Cardiac septum (tissue), 1 donor: ENCODE measurements around the gene DIP2A. TPM values are rescaled to one million over a fixed set of nuclear protein-coding genes. Genes with fewer than 3 reads are reported as not detected.

Source experiments
- DNase-seq: peaks from one replicate; pipeline ENCODE4 v3.0.0-alpha.2; 2020; ENCODE audit warnings: low spot score
- intact Hi-C: fragments of 100-400 bp; cut with DNase I; formaldehyde crosslinking; loops from one replicate; pipeline ENCODE4 v1.14.0; 2022
- total RNA-seq: library from RNA; stranded (reverse); fragmentation: NEBNext Ultra II Directional; extraction: Animal tissue kit (Norgen Biotek cat#: 25700); gene quantifications from one replicate; pipeline ENCODE4 v1.2.1, GENCODE V29; 2021
- donor health status: DM: no; HTN: no; CAD: no.

The DIP2A gene
- total RNA-seq, 1 donor from 2014 or later, result 38.9 TPM

DNA sequence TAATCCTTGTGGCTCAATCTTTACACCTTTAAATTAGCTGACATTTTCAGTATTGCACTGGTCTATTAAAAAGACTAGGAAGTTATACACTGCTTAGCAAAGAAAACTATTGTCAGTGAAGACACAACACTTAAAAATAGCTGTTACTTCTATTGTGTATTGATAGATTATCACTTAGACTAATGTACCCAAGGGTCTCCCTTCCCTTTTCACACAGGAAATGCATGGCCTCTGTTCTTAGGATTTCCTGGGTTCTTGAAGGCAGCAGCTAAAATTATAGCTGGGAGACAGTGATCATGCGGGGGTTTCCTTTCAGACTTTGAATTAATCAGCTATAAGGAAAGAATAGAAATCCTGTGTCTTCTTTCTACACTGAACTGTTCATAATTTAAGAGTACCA, 12.8 kb downstream of the DIP2A start:
- intact Hi-C loops, result no loop called here
- DNase-seq, result no peak

GRCh38 chr21:46472246-46472645, 13.6 kb downstream of the DIP2A start:
- DNase-seq, result peak; percentile 77
- intact Hi-C loops, result no loop called here

GRCh38 chr21:46474382-46474781, 15.7 kb downstream of the DIP2A start:
- no peak for DNase-seq
- intact Hi-C loops, result no loop called here

GRCh38 chr21:46475296-46475695, 16.6 kb downstream of the DIP2A start:
- intact Hi-C loops, result no loop called here
- DNase-seq, result no peak

DNA sequence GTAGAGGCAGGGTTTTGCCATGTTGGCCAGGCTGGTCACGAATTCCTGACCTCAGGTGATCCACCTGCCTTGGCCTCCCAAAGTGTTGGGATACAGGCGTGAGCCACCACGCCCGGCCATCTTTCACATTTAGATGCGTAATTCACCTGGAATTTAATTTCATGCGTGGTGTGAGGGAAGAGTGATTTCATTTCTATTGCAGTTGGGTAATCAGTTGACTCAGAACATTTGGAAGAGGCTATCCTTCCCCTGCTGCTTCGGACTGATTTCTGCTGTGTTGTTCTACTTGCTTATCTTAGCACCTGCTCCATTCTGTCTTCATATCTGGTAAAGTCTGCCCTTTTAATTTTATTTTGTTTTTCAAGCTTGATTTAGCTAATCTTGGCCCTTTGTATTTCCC, 19.1 kb downstream of the DIP2A start:
- DNase-seq, result no peak
- intact Hi-C loops, result no loop called here

DNA sequence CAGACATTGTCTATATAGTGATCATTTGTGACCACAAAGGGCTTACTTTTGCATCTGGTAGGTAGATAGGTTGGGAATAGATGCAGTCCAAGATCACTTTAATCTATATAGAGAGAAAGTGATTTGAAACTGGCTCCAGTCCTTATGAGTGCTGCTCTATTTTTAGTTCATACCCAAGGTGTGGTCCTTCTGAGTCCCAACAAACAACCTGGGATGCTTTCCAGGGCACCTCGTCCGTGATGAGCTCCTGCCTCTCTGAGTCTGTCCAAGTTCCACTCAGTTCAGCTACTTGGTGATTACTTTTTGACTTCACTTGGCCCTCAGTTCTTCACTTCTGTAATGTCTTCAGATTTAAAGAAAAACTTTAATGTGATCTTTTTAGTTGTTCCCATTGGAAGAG, 20.2 kb downstream of the DIP2A start:
- intact Hi-C loops, result no loop called here
- DNase-seq, result no peak

DNA sequence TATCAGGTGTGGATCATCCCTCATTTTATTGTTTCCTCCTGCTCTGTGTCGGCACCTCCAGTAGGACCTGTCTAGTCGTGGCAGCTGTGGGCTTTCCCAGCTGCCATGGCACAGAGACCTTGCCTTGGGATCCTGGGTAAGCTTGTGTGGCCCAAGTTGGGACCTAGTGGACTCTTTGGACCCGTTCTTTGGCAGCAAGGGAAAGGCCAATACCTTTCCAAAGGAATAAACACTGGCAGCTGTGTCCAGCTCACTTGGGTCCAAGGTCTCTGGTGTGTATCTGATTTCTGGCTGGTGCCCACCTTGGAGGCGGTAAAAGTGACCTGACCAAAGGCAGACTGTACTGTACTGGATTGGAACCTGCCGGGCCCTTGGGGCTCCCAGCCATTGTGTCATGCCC, 21.8 kb downstream of the DIP2A start:
- intact Hi-C loops, result no loop called here
- no peak for DNase-seq

DNA sequence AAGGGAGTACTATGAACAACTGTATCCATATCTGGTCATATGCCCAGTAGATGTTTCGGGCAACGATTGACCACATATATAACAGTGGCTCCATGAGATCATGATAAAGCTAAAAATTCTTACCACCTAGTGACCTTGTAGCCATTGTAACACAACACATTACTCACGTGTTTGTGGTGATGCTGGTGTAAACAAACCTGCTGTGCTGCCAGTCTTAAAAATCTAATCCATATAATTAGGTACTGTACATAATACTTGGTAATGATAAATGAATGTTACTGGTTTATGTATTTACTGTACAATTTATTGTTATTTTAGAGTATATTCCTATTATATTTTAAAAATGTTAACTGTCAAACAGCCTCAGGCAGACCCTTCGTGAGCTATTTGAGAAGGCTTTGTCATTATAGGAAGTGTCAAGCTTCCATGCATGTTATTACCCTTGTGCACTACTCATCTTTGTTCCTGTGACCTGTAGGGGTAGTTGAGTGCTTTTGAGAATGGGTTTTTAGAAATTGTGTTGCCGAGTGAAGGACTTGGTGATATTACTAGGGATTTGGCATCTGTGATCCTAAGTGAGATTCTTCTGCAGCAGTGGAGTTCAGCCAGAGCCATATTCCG, 23.6 kb downstream of the DIP2A start:
- no peak for DNase-seq
- intact Hi-C loops, result no loop called here

- intact Hi-C loops, result no loop called here
- no peak for DNase-seq
Observed at GRCh38 chr21:46482846-46483231, 24.1 kb downstream of the DIP2A start.

- intact Hi-C loops, result no loop called here
- DNase-seq, result no peak
Observed at GRCh38 chr21:46483300-46484295, 24.9 kb downstream of the DIP2A start.

GRCh38 chr21:46486481-46487126, 27.9 kb downstream of the DIP2A start:
- intact Hi-C loops, result no loop called here
- no peak for DNase-seq

DNA sequence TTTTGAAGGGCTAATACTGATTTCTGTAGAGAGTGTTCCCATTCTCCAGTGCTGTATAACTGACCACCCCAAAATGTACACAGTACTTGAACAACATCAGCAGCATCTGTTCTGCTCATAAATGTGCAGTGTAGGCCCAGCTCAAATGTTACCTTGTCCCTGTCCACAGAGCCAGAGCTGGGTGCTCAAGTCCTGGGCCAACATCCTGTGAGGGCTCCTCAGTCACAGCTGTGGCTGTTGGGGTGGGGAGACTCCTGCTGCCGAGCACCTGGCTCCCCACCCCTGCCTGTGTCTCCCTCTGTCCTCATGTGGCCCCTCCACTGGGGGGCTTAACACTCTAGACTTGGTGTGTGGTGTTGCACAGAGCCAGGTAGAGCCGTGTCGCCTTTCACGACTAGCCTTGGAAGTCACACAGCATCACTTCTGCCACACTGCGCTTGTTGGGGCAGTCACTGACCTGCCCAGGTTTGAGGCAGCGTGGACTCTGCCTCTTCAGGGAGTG, 30.5 kb downstream of the DIP2A start:
- DNase-seq, result no peak
- intact Hi-C loops, result no loop called here

DNA sequence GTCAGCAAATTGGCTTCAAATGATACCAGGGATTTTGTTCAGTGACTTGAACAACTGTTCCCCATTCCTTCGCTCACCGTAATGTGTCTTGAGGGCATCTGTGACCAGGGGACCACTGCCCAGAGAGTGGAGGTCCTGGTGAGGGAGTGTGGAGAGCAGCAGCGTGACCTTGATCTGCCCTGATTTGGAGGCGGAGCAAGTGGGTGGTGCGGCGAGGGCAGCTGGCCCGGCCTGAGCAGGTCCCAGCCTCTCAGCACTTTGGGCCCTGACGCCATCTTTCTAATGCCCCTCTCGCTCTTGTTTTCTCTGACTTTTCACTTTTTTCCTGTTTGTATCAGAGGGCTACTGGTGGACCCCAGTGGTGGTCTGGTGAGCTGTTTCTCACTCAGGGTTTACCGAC, 31.1 kb downstream of the DIP2A start:
- DNase-seq, result no peak
- intact Hi-C loops, result no loop called here

- no peak for DNase-seq
- intact Hi-C loops, result no loop called here
Observed at GRCh38 chr21:46491553-46491952, 32.9 kb downstream of the DIP2A start.

DNA sequence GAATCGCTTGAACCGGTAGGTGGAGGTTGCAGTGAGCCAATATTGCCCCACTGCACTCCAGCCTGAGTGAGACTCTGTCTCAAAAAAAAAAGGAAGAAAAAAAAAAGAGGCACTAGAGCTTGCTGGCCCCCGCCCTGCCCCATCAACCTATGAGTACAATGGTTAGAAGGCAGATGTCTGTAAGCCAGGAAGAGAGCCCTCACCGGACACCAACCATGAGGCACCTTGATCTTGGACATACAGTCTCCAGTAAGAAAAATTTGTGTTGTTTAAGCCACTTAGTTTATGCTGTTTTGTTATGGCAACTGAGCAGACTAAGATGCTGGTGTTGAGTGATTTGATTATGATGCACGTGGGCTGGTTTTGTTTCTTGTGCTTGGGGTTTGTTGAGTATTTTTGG, 34.2 kb downstream of the DIP2A start:
- DNase-seq, result no peak
- intact Hi-C loops, result no loop called here

DNA sequence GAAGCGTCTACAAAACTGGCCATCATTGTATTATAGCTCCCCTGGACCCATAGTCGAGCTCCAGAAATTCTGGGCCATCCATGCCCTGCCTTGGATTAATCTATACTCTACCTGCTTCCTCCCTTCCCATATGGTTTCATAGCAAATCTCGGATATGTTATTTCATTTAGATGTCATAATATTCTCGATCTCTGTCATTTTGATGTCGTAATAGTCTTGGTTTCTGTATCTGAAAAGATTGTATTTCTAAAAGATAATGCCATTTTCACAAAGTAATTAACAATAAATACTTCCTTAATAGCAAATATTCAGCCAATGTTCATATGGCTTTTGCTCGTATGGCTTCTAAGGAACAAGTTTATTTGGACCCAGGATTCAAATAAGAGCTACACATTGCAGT, 35.1 kb downstream of the DIP2A start:
- DNase-seq, result no peak
- intact Hi-C loops, result no loop called here

DNA sequence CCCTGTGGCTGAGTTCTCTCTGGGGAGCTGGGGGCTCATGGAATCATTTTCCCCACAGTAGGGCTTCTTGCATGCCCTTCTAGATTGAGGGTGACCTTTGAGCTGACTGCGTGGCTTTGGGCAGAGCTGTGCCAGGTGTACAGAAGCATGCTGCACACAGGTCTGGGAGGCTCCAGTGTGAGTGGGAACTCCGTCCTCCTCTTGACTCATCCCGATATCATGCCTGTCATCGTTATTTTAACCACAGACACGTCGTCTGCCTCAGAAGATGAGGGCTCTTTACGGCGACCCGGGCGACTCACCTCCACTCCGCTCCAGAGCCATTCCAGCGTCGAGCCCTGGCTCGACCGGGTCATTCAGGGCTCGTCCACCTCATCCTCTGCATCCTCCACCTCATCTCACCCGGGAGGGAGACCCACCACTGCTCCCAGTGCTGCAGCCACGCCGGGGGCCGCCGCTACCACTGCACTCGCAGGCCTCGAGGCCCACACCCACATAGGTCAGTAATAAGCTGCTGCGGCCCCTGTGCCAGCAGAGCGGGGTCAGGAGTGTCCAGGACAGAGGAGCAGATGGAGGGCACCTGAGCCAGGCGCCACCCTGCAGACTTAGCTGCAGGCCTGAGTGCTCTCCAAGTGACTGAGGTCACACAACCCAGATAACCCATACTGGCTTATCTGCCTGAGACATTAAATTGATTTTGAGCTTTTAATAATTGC, 39.8 kb downstream of the DIP2A start:
- intact Hi-C loops, result no loop called here
- no peak for DNase-seq

DNA sequence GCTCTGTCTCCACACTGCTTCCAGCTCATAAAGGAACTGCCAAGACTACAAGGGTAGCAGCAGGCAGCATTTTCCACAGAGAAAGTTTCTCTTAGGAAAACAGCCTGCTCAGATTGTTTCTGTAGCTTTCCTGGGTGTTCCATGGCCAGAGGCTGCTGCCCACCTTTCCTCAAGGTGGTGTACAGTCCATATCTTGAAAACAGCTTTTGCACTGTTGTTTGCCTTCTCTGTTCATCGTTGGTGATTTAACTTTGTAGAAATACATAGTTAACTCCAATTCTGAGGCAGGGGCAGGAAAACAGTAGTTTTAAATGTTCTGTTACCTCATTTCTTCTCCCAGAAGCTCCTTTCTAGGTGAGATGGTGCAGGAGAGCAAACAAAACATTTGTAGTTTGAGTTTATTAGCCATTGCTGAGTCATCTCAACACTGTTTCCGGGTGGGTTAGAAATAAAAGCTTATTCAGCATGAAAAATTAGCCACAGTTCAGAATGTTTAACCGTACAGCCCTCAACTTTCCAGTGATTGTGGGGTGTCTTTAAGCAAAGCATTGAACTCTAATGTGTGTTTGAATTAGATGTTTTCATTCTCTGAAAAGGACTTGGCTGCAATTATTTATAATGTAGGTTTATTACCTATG, 41.7 kb downstream of the DIP2A start:
- DNase-seq, result no peak
- intact Hi-C loops, result no loop called here

- intact Hi-C loops, result no loop called here
- DNase-seq, result no peak
Observed at GRCh38 chr21:46503922-46504550, 45.3 kb downstream of the DIP2A start.
